Measurements from ENCODE around the gene HIPK4.

DNA sequence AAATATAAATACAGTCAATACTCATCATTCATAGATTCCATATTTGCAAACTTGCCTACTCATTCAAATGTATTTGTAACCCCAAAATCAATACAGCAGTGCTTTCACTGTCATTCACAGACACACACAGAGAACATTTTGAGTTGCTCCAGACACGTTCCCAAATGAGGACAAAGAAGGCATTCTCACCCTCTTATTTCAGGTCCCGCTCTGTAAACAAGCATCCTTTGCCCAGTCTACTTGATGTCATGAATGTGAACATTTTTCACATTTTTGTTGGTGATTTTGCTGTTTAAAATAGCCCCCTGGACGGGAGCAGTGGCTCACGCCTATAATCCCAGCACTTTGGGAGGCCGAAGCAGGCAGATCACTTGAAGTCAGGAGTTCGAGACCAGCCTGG, 57.3 kb downstream of the HIPK4 start:
- TF ChIP-seq, protein P1, sequence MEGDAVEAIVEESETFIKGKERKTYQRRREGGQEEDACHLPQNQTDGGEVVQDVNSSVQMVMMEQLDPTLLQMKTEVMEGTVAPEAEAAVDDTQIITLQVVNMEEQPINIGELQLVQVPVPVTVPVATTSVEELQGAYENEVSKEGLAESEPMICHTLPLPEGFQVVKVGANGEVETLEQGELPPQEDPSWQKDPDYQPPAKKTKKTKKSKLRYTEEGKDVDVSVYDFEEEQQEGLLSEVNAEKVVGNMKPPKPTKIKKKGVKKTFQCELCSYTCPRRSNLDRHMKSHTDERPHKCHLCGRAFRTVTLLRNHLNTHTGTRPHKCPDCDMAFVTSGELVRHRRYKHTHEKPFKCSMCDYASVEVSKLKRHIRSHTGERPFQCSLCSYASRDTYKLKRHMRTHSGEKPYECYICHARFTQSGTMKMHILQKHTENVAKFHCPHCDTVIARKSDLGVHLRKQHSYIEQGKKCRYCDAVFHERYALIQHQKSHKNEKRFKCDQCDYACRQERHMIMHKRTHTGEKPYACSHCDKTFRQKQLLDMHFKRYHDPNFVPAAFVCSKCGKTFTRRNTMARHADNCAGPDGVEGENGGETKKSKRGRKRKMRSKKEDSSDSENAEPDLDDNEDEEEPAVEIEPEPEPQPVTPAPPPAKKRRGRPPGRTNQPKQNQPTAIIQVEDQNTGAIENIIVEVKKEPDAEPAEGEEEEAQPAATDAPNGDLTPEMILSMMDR (IDR thresholded peaks at IDR 0.05): no peak
- no peak for TF ChIP-seq POLR2A (IDR thresholded peaks at IDR 0.05)

Measured in right lobe of liver (tissue), 4 donors.